Activated T-cell treated with anti-CD3 and anti-CD28 coated beads, Interleukin-2, amount 50 U/mL, for 48 hours (primary cell): ENCODE data around the gene JAK1.

Experiments used
- DNase-seq, 2 experiments: peaks; one replicate each; pipeline ENCODE4 v3.0.0-alpha.2; 2020

The JAK1 gene

DNA sequence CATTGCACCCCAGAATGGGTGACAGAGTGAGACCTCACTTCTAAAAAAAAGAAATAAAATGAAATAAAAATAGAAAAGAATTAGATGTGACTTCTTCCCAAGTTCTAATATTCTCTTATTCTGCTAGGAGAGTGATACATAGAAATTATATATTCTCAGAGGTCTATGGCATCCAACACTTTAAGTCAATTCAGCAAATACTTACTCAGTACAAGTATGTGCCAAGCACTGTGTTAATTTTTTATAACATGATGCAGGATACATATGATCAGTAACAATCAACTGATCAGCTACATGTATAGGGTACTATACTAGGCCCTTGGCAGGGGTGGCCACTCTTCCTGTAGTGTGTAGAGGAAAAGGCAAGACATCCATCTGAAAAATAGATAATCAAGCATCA lies 13.0 kb upstream of the JAK1 start:
- DNase-seq: no peak

GRCh38 chr1:64976361-64976760 lies 10.0 kb upstream of the JAK1 start:
- no peak for DNase-seq

DNA sequence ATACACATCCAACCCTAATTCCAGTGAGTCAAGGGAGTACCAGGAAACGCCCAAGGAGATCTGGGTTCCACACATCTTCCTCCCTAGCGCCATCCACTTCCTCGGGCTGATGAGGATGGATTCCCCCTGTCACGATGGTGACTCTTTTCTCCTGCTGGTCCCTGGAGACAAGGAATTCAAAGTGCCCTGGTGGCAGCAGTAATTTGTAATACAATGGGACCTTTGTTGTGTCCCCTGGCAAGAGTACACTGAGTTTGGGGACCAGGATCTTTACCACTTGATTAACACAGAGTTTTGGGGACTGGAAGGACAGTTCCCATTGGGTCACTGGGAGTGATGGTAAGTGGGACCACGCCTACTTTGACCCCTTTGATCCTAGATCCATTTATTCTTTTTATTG lies 9.4 kb upstream of the JAK1 start:
- no peak for DNase-seq

DNA sequence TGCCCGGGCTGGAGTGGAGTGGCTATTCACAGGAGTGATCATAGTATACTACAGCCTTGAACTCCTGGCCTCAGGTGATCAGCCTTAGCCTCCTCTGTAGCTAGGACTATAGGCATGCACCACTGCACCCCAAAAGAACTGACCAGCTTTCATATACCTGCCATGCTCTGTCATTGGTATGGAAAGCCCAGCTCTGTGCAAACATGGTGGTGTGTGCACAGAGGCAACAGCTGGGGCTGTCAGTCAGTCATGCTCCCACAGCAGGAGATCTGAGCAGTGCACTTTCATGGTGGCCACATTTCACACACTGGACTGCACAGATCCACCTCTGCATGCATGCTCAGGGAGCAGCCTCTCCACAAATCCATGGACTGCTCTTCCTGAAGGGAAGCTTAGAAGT lies 8.8 kb upstream of the JAK1 start:
- no peak for DNase-seq

DNA sequence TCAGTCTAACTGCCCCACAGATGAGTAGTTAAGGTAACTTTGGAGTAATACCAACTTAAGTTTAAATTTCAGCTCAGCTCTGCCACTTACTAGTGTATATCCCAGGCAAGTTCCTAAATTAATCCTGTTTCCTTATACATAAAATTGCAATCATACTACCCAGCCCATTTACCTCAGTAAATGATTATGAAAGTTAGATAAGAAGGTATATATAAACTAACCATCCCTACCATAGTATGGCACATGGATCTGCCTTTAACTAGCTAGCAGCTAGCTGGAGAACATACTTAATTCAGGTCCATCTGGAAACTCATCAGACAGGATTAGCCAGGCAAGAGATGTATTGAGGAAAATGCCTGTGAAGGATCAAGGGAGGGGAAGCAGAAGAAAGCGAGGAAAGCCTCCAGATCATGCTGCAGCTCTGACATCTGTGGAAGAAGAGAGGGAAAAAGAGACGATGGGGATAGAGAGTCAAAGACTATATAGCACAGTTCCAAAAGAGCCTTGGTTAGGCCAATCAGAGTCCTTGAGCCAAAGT lies 8.0 kb upstream of the JAK1 start:
- DNase-seq: no peak

DNA sequence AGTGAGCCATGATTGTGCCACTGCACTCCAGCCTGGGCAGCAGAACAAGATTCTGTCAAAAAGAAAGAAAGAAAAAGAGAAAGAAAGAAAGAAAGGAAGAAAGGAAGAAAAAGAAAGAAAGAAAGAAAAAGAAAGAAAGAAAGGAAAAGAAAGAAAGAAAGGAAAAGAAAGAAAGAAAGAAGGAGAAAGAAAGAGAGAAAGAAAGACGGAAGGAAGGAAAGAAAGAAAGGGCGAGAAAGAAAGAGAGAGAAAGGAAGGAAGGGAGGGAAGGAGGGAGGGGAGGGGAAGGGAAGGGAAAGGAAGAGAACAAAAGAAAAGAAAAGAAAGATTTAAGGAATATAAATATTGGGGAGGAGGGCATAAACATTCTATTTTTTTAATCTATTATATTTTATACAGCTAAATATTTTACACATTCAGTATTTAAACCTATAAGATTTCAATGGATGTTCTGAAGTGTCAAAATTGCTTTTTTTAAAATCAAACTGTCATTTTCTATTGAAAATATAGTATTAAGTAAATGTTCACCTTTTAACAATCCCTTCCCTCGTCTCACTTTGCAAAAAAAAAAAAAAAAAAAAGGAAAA lies 6.8 kb upstream of the JAK1 start:
- DNase-seq: no peak

DNA sequence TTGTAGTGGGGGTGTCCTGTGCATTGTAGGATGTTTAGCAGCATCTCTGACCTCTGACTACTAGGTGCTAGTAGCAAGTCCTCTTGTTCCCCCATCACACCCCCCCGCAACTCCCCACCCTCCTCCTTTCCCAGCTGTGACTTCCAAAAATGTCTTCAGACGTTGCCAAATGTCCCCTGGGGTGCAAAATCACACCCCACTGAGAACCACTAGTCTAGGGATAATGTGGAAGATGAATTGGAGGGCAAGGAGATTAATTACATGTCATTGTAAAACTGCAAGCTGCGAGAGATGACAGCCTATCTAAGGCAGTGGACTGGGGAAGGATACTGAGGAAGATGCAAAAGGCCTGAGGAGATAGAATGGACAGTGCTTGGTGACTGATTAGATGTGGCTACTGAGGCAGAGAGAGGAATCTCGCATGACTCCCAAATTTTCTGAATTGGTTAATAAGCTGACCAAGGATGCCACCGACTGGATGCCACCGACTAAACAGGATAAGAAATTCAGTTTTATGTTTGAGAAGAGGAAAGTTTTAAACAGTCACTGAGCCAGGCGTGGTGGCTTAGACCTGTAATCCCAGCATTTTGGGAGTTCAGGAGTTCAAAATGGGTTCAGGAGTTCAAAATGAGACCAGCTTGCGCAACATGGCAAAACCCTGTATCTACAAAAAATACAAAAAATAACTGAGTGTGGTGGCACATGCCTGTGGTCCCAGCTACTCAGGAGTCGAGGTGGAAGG lies 3.1 kb upstream of the JAK1 start:
- no peak for DNase-seq

DNA sequence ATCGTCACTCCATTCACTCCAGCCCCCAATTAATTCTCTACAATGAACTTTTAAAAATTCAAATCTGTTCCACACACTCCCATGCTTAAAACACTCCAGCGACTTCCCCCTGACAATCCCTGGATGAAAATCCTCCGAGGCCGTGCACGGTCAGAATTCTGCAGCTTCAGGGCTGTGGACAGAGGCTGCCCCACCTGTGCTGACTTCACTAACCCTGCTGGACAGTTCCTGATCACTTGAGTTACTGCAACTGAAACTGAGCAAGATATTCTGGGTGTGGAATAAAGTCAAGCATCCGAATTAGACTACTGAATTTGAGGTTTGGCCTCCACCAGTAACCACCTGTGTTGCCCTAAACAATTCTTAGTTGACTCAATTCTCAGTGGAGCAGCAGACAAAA lies 1.0 kb upstream of the JAK1 start:
- DNase-seq: no peak

GRCh38 chr1:64965366-64966157 lies 787 bp downstream of the JAK1 start:
- DNase-seq: peak; percentile 66 to 74

DNA sequence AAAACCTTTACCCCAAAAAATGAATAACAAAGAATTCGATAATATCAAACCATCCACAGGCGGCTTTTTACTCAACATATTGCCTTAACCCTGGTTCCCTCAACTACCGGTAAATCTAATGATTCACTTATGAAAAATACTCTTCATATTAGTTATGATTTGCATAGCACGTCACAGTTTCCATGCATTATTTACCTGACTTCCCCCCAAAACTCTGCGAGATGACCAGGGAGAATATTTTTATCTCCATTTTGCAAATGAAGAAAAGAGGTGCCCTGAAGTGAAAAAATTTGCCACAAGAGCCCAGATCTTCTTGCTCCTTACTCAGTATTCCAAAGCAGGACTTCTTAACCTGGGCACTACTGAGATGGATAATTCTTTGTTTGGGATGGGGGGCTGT lies 2.9 kb downstream of the JAK1 start:
- no peak for DNase-seq

GRCh38 chr1:64962441-64962840 lies 3.9 kb downstream of the JAK1 start:
- DNase-seq: peak in 1 of 2 experiments; percentile 52

GRCh38 chr1:64961923-64962322 lies 4.4 kb downstream of the JAK1 start:
- no peak for DNase-seq

DNA sequence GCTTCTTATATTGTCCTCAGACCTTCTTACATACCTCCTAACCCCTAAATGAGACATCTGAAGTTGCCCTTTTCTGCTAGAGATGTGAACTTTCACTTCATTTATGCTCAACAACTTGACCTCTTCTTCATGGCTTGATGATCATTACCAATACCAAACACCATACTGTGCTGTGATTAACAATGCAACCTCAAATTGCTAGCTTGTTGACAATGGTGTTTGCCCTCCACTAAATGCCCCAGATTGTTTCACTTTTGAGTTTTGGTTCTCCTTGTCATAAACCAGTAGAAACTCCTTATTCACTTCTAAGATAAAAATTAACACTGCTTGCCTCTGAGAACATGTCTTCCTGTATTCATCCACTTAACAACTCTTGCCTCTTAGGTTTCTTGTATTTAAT lies 5.6 kb downstream of the JAK1 start:
- no peak for DNase-seq

DNA sequence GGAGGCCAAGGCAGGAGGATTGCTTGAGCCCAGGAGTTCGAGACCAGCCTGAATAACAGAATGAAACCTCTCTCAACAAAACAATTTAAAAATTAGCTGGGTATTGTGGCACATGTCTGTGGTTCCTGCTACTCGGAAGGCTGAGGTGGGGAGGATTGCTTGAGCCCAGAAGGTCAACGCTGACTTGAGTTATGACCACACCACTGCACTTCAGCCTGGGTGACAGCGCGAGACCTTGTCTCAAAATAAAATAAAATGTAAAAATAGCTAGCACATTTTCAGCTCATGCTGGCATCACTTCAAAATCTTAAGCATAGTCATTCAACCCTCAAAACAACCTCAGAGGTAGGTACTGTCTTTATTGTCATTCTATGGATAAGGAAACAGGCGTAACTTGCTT lies 6.4 kb downstream of the JAK1 start:
- DNase-seq: no peak

DNA sequence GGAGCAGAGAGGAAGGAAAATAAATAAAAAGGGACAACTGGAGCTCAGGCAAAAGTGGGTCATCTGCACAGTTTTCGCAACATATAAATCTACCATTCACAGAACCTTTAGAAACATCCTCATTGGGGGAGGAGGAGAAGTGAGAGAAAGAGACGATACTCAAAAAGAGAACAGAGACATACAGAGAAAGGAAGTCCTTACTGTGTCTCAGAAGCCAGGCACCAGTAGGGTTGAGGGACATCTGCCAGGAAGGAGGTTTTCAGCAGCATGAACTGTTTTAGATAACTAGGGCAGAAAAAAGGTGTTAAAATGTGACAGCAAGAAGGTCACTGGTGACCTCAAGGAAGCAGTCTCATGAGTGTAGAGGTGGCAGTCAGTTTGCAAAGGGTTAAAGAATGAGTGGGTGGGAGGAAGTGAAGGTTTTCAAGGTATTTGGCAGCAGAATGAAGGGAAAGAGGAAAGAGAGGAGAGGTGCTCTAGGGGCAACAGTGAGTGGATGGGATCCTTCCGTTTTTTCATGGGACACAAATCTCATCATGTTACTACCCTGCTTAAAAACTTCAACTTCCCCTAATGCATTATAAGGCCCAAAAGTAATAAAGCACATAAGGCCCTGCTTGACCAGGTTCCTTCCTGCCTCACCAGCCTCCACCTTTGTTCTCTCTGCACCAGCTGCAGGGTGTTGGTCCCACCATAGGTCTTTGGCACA lies 9.5 kb downstream of the JAK1 start:
- DNase-seq: peak; percentile 47 to 49

GRCh38 chr1:64956010-64956640 lies 10.2 kb downstream of the JAK1 start:
- DNase-seq: no peak

DNA sequence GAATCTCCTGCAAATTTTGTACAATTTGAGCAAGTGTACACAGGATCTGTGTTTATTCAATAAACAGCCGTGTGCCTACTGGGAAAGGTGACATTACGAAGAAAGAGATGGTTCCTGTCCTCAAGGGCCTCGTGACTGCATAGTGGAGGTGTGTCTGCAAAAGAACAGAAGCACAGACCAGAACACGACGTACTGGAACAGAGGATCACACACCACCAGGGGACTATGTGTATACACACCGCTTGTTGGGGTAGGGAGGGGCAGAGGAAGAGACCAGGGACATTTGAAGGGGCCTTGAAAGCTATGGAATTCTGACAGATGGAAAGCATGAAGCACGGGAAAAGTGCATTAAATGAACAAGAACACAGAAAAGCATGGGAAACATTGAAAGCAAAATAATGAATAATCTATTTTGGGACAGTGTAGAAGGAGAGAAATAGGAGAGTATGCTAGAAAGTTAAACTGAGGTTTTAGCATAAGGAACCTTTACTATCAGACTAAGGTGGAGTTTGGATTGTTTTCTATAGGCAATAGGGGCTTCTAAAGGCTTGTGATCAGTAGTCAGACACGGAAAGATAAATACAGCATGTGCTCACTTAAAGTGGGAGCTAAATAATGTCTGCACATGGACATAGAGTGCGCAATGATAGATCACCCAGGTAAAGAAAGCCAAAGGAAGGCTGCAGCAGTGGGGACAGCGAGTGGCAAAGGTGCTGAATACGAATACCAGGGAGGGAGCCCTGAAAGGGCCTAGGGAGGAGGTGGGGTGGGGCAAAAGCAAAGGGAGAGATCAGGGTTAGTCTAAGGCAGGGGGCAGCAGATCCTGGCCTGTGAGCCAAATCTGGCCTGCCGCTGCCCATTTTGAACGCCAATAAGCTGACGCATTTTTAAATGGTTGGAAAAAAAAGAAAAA lies 11.0 kb downstream of the JAK1 start:
- no peak for DNase-seq

GRCh38 chr1:64953241-64953640 lies 13.1 kb downstream of the JAK1 start:
- DNase-seq: no peak

GRCh38 chr1:64950284-64950809 lies 16.0 kb downstream of the JAK1 start:
- DNase-seq: no peak

DNA sequence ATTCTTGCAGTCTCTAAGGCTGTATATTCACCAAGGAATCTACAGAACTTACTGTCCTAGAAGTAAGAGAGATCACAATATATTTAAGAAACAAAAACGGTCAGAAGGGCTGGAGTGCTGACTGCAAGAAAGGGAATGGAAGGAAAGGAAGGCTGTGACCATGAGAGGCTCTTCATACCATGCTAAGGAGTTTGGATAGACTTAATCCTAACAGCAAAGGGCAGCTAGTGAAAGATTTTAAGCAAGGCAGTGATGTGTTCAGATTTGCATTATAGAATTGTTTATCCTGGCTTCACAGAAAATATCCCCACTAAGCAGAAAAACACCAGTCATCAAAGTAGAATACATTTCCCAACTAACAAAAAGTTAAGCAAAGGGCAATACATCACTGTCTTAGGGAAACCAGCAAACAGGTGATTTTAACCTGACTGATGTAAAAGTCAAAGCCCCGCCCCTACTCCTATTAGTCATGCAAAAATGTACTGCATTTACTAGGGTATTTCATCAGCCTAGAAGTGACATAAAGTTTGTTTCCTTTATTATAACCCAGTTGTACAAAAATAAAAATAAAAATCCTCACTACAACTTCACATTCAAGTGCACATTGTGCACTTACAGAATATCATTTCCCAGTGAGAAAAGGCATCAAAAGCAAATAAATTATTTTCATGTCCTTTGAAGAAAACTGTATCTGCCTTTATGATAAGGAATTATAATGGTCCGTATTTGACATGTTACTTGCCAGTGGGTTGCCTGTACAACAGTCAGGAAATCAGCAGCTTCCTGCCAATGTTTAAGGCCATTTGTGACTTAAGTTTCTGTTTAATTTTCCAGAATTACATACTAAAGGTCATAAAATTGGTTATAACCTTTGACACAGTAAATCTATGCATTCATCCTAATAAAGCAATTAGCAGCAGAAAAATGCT lies 17.2 kb downstream of the JAK1 start:
- no peak for DNase-seq
